Bladder microvascular endothelial cell (primary cell): ENCODE results near the gene MAP3K9. TPM values are rescaled to one million over a fixed set of nuclear protein-coding genes. Genes with fewer than 3 reads are reported as not detected.

Experiments
- total RNA-seq: library from RNA; depleted of rRNA; stranded (reverse); fragments of >200 nt; gene quantifications from 2 replicates; pipeline ENCODE4 v1.2.3, GENCODE V29; 2014

Gene MAP3K9
- 0.13 TPM in 1 of 2 replicates, not detected in the other for total RNA-seq

DNA sequence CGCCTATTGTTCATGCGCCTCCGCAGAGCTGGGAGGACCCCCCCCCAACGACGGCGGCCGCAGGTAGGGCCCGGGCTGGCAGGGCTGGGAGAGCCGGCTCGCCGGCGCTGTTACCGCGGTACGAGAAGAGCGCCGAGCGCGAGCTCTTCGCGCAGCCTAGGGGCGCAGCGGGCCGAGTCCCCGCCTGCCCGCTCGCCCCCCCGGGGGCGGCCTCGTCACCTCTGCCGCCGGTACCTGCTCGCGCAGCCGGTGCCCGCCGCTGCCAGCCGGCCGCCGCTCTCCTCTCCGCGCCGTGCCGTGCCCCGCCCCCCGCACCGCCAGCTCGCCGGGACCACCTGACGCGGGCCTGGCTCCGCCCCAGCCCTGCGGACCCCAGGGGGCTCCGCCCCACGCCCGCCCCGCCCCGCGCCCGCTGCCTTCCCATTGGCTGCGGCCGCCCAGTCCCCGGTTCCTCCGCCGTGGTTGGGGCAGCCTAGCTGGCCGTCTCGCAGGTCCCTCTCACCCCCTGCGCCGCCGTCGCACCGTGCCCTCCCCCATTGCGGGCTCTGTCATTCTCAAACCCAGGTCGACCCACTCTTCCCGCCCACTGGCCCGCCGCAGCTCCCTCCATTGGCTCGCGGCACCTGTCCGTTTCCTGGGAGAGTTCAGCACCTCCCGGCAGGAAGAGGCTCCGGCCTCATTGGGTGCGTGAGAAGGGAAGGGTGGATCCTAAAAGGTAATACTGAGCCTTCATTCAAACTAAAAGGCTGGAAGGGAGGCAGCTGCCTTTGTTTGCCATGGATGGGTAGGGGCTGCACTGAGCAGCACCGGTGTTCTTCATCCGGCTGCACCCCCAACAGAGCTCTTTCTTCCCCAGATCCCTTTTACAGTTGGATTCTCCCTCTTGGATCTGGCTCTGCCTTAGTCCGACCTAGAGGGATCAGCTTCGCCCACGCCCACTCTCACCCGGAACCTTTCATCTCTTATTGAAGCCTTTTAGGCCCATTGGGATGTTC, at the start of gene MAP3K9:
Gene MAP3K9 (minus strand): TSS at position 289 of the 995 bp plus-strand sequence. CDS start 342 bp downstream, outside the sequence.

Other genes starting within 250 kb of the MAP3K9 start
- gene MED6, start 208.9 kb downstream of the MAP3K9 start, total RNA-seq = 13.4 and 26.1 TPM in 2 replicates
- under 0.01 and 0.06 TPM in 2 replicates for gene TTC9, start 167.6 kb downstream of the MAP3K9 start, total RNA-seq
- gene PCNX1, start 97.9 kb upstream of the MAP3K9 start, total RNA-seq = 20.9 and 65.1 TPM in 2 replicates